GM19455 (cell line): ENCODE data around the gene THADA.
"Not testable (repeated sequence)": the region's sequence is repeated elsewhere in the genome, so short reads cannot be mapped to it uniquely, and the experiment has no call there.

Experiments
- ATAC-seq: cut with Tn5 transposase; IDR thresholded peaks from one replicate; pipeline ENCODE4 v1.9.1; 2021; ENCODE audit not compliant: unreplicated experiment

Gene THADA

GRCh38 chr2:43198263-43198662 is 397.6 kb downstream of the THADA start:
- ATAC-seq = no peak

- no peak for ATAC-seq
Measured at GRCh38 chr2:43197588-43197896, 398.3 kb downstream of the THADA start.

GRCh38 chr2:43196768-43197587 is 398.9 kb downstream of the THADA start:
- no peak for ATAC-seq

GRCh38 chr2:43194121-43194869 is 401.5 kb downstream of the THADA start:
- no peak for ATAC-seq

- no peak for ATAC-seq
Measured at GRCh38 chr2:43193652-43194120, 402.2 kb downstream of the THADA start.

GRCh38 chr2:43192744-43193651 is 402.8 kb downstream of the THADA start:
- no peak for ATAC-seq

- no peak for ATAC-seq
Measured at GRCh38 chr2:43191947-43192516, 403.8 kb downstream of the THADA start.

- ATAC-seq = no peak
Measured at GRCh38 chr2:43190311-43191052, 405.4 kb downstream of the THADA start.

GRCh38 chr2:43189861-43190260 is 406.0 kb downstream of the THADA start:
- not testable (repeated sequence) for ATAC-seq

GRCh38 chr2:43188561-43189386 is 407.1 kb downstream of the THADA start:
- no peak for ATAC-seq

- ATAC-seq = no peak
Measured at GRCh38 chr2:43186679-43187374, 409.0 kb downstream of the THADA start.

- ATAC-seq = no peak
Measured at GRCh38 chr2:43186321-43186678, 409.5 kb downstream of the THADA start.

GRCh38 chr2:43185146-43185545 is 410.7 kb downstream of the THADA start:
- ATAC-seq = no peak

GRCh38 chr2:43184339-43184895 is 411.4 kb downstream of the THADA start:
- ATAC-seq = no peak

- ATAC-seq = no peak
Measured at GRCh38 chr2:43183743-43184142, 412.1 kb downstream of the THADA start.

- ATAC-seq = no peak
Measured at GRCh38 chr2:43180897-43181296, 414.9 kb downstream of the THADA start.
